Measurements from ENCODE around the gene CD300LB. TPM values are rescaled to one million over a fixed set of nuclear protein-coding genes. Genes with fewer than 3 reads are reported as not detected.

The CD300LB gene
- total RNA-seq, 1 experiment from 2014 or later, result not detected

- Mint-ChIP-seq H3K4me3 (no peak overlapping the region), H3K27me3 (ENCODE audit: low read depth) (peaks cover 5% of the 10 kb centered on the region), H3K27ac (no peak overlapping the region), H3K9me3 (no peaks in the 10 kb centered on the region), H3K36me3 (no peaks in the 10 kb centered on the region), H3K4me1 (no peaks in the 10 kb centered on the region)
- ChIA-PET POLR2A (no interaction called here), CTCF (interaction anchor here (0.6 kb wide), 1 partner anchor 118 kb away, joined by 4 read pairs; no protein-coding TSS in a partner anchor)
- DNase-seq (ENCODE audit: low spot score) (no peak), ATAC-seq (no peak)
- TF ChIP-seq ZBTB21 (CRISPR knock-in tag; IDR thresholded peaks at IDR 0.05; ENCODE audit: borderline replicate concordance), result no peak
- TF ChIP-seq NR1H2 (CRISPR knock-in tag; IDR thresholded peaks at IDR 0.05), result no peak
- no peak for TF ChIP-seq TCF7 (CRISPR knock-in tag; IDR thresholded peaks at IDR 0.05; ENCODE audit: low read depth)
- no peak for TF ChIP-seq ATF3 (CRISPR knock-in tag; conservative IDR thresholded peaks at IDR 0.05)
- TF ChIP-seq FOXP1 (CRISPR knock-in tag; IDR thresholded peaks at IDR 0.05; ENCODE audit: borderline replicate concordance), result no peak
- no peak for TF ChIP-seq AR (CRISPR knock-in tag; IDR thresholded peaks at IDR 0.05)
- TF ChIP-seq AFF4 (CRISPR knock-in tag; IDR thresholded peaks at IDR 0.05; ENCODE audit: borderline replicate concordance), result no peak
- TF ChIP-seq PRDM15 (CRISPR knock-in tag; IDR thresholded peaks at IDR 0.05), result peak; percentile 43; the same call in 1 of the 2 replicates
- TF ChIP-seq PRRX2 (CRISPR knock-in tag; IDR thresholded peaks at IDR 0.05), result no peak
These were observed 8.1 kb upstream of the CD300LB start for GRCh38 chr17:74539281-74539820.

GRCh38 chr17:74536890-74537289, 5.6 kb upstream of the CD300LB start:
- H3K9me3 Mint-ChIP-seq, result peaks cover 3% of the 10 kb centered on the region; the same call in 1 of the 2 replicates
- TF ChIP-seq FOXP4 (CRISPR knock-in tag; IDR thresholded peaks at IDR 0.05), result no peak
- TF ChIP-seq ZNF671 (CRISPR knock-in tag; IDR thresholded peaks at IDR 0.05), result no peak
- TF ChIP-seq PRRX2 (CRISPR knock-in tag; IDR thresholded peaks at IDR 0.05), result no peak
- no peak for TF ChIP-seq E2F1 (CRISPR knock-in tag; IDR thresholded peaks at IDR 0.05)
- no peak for TF ChIP-seq ZNF121 (CRISPR knock-in tag; IDR thresholded peaks at IDR 0.05)
- no peak for TF ChIP-seq ERG (CRISPR knock-in tag; IDR thresholded peaks at IDR 0.05)
- no peak for TF ChIP-seq NR1H2 (CRISPR knock-in tag; IDR thresholded peaks at IDR 0.05)
- TF ChIP-seq ZNF416 (CRISPR knock-in tag; IDR thresholded peaks at IDR 0.05), result no peak
- no peak for TF ChIP-seq CTCF (IDR thresholded peaks at IDR 0.05)
- TF ChIP-seq TEAD4 (CRISPR knock-in tag; IDR thresholded peaks at IDR 0.05), result no peak

More at GRCh38 chr17:74536890-74537289, 5.6 kb upstream of the CD300LB start:
- no peaks in the 10 kb centered on the region for H3K36me3 Mint-ChIP-seq
- ChIA-PET POLR2A (no interaction called here), CTCF (interaction anchor here (2.2 kb wide), 1 partner anchor 29 kb away, joined by 10 read pairs; no protein-coding TSS in a partner anchor)
- H3K4me3 Mint-ChIP-seq, result no peak overlapping the region
- H3K4me1 Mint-ChIP-seq, result peaks cover 9% of the 10 kb centered on the region
- DNase-seq (ENCODE audit: low spot score) (no peak), ATAC-seq (no peak)
- peaks cover 5% of the 10 kb centered on the region for H3K27me3 Mint-ChIP-seq (ENCODE audit: low read depth)
- no peak overlapping the region for H3K27ac Mint-ChIP-seq
